ENCODE results near the gene PRICKLE3. TPM values are rescaled to one million over a fixed set of nuclear protein-coding genes. Genes with fewer than 3 reads are reported as not detected.

The PRICKLE3 gene
- total RNA-seq, 1 donor from 2014 or later, result 26.5 TPM

DNA sequence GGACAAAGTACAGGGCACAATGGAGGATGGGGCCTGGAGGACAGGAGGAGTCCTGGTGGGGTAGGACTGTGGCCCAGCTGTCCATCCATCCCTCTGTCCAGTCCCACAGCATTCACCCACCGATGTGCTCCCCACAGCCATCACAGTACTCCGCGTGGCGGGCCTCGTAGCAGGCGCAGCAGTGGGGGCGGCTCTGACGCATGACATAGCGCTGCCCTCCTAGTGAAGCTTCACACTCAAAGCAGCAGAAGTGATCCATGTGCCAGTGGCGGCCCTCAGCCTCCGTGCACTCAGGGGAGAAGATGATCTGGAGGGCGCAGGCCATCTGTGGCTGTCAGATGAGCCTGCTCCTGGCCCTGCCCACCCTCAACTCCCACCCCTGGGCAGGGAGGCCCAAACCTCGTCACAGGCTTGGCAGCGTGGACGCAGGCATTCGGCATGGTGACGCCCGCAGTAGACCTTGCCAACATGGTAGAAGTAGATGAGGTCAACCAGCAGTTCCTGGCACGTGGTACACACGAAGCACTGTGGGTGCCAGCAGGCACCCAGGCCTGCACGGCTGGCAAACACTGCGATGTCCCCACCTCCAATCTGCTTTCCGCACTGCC lies 8.2 kb downstream of the PRICKLE3 start:
- intact Hi-C loops (cut with DNase I), result loop anchor here (10.0 kb wide), 1 partner anchor 103 kb away; the partner anchor contains the start of genes PRAF2 and WDR45
- H3K4me1 ChIP-seq, result peaks cover 9% of the 10 kb centered on the region
- DNase-seq (ENCODE audit: extremely low spot score in 2 of 2), result peak in 1 of 2 donors; percentile 80
- no peaks in the 10 kb centered on the region for H3K27me3 ChIP-seq
- no peak overlapping the region for H3K4me3 ChIP-seq
- TF ChIP-seq POLR2AphosphoS5 (IDR thresholded peaks at IDR 0.05; ENCODE audit: insufficient read depth in 1 of 2, low read depth in 1 of 2), result peak in 1 of 2 donors; percentile 22
- no peak for TF ChIP-seq POLR2A (IDR thresholded peaks at IDR 0.05)
- no peaks in the 10 kb centered on the region for H3K9me3 ChIP-seq
- no peaks in the 10 kb centered on the region for H3K36me3 ChIP-seq
- peak overlapping the region; percentile 13 for H3K27ac ChIP-seq

DNA sequence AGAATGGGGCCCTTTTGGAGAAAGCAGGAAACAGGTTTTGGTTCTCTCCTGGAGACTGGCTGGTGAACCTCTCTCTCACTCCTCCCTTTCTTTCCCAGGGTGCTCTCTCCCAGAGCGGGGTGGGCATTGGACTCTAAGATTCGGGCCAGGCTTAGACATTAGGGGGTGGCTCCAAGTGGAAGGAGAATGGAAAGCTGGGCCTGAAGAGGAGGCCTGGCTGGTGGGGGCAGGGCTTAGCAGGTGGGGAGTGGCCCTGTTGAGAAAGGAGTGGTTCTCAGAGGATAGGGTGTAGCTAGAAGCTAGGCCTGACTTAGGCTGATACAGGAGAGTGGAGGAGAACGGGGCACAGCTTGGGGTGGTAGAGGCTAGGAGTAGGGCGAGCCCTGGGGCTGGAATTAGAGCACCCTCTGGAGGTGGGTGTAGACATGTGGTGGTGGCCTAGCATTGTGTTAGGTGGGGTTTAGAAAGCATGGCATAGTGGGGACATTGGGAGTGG lies 8.8 kb downstream of the PRICKLE3 start:
- intact Hi-C loops (cut with DNase I), result loop anchor here (10.0 kb wide), 1 partner anchor 103 kb away; the partner anchor contains the start of genes PRAF2 and WDR45
- no peaks in the 10 kb centered on the region for H3K9me3 ChIP-seq
- H3K27ac ChIP-seq, result peak overlapping the region; percentile 60
- TF ChIP-seq POLR2A (IDR thresholded peaks at IDR 0.05) (no peak), POLR2AphosphoS5 (IDR thresholded peaks at IDR 0.05; ENCODE audit: insufficient read depth in 1 of 2, low read depth in 1 of 2) (no peak)
- TF ChIP-seq, protein P1, sequence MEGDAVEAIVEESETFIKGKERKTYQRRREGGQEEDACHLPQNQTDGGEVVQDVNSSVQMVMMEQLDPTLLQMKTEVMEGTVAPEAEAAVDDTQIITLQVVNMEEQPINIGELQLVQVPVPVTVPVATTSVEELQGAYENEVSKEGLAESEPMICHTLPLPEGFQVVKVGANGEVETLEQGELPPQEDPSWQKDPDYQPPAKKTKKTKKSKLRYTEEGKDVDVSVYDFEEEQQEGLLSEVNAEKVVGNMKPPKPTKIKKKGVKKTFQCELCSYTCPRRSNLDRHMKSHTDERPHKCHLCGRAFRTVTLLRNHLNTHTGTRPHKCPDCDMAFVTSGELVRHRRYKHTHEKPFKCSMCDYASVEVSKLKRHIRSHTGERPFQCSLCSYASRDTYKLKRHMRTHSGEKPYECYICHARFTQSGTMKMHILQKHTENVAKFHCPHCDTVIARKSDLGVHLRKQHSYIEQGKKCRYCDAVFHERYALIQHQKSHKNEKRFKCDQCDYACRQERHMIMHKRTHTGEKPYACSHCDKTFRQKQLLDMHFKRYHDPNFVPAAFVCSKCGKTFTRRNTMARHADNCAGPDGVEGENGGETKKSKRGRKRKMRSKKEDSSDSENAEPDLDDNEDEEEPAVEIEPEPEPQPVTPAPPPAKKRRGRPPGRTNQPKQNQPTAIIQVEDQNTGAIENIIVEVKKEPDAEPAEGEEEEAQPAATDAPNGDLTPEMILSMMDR (IDR thresholded peaks at IDR 0.05), result no peak
- peaks cover 12% of the 10 kb centered on the region for H3K4me1 ChIP-seq
- no peak overlapping the region for H3K4me3 ChIP-seq
- no peaks in the 10 kb centered on the region for H3K36me3 ChIP-seq
- H3K27me3 ChIP-seq, result no peaks in the 10 kb centered on the region
- no peak for DNase-seq (ENCODE audit: extremely low spot score in 2 of 2)

DNA sequence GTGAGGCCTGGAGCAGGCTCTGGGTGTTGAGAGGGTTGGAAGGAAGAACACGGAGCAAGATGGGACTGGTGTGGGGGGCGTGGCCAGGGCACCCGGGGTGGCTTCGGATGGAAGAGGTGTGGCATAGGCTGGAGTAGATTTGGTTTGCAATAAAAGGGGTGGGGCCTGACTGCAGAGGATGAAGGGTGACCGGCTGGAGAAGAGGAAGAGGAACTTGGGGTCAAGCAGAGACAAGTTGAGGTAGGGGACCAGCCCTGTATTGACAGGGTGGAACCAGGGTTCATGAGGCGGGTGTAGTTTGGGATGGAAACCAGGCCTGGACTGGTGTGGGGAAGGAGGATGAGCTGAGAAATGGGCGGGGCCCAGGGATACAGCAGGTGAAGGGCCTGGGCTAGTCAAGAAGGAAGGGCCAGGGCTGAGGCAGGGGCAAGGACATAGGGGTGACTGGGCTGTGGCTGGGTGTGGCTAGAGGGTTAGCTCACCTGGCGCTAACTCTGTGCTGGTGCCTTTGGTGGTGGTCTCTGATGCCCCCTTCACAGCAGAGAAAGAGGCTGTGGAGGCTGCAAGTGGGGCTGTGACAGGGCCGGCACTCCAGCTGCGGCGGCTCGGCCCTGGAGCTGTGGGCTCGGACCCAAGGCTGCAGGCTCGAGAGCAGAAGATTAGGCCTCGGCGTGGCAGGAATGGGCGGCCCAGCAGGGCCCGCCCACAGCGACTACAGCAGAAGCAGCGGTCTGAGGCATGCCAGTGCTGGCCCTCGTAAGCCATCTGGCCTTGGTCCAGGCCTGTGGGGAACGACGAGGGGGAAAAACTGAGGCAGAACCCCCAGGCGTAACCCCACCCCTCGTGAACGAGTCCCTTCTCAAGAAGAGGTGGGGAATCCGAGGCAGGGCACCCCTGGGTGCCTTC lies 9.5 kb downstream of the PRICKLE3 start:
- TF ChIP-seq POLR2AphosphoS5 (IDR thresholded peaks at IDR 0.05; ENCODE audit: insufficient read depth in 1 of 2, low read depth in 1 of 2) (no peak), POLR2A (IDR thresholded peaks at IDR 0.05) (no peak)
- TF ChIP-seq, protein P1 (IDR thresholded peaks at IDR 0.05), result no peak
- DNase-seq (ENCODE audit: extremely low spot score in 2 of 2), result no peak
- H3K9me3 ChIP-seq, result no peaks in the 10 kb centered on the region
- H3K36me3 ChIP-seq, result no peaks in the 10 kb centered on the region
- no peaks in the 10 kb centered on the region for H3K27me3 ChIP-seq
- peaks cover 12% of the 10 kb centered on the region for H3K4me1 ChIP-seq
- no peak overlapping the region for H3K4me3 ChIP-seq
- peak overlapping the region; percentile 60 for H3K27ac ChIP-seq
- intact Hi-C loops (cut with DNase I), result loop anchor here (10.0 kb wide), 1 partner anchor 102 kb away; the partner anchor contains the start of genes PRAF2 and WDR45

DNA sequence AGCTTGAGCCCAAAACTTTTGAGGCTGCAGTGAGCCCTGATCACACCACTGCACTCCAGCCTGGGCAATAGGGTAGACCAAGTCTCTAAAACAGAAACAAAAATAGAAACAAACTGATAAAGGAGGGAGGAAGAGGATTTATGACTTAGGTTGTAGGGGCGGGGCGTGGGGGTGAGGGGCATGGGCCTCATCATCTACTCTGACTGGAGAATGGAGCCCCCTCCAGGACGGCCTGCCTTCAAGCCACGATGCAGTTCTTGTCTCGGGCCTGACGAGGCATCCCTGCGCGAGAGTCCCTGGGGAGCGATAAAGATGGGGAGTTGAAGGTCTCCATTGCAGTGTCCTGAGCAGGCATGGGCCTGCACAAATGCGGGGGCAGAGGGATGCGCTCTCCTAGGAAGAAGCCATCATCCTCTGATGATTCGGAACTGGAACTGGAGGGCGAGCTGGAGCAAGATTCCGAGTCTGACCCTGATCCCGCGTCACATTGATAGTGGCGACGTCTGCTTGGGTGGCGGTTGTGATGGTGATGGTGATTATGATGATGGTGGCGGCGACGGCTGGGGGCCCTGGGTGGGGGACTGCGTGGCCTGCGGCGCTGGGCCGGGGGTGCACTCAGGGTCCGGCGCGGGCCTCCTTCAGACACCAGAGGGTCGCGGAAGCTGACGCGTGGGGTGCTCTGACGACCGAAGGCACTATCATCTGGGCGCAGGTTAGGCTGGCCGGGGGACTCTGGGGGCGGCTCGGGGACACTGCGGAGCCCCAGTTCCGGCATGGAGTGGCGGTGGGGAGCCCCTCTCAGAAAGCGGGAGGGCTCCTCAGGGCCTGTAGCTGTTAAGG lies 10.5 kb downstream of the PRICKLE3 start:
- H3K27ac ChIP-seq, result peak overlapping the region; percentile 60
- no peaks in the 10 kb centered on the region for H3K36me3 ChIP-seq
- H3K27me3 ChIP-seq, result no peaks in the 10 kb centered on the region
- no peak for DNase-seq (ENCODE audit: extremely low spot score in 2 of 2)
- TF ChIP-seq, protein P1 (IDR thresholded peaks at IDR 0.05), result no peak
- TF ChIP-seq POLR2A (IDR thresholded peaks at IDR 0.05) (no peak), POLR2AphosphoS5 (IDR thresholded peaks at IDR 0.05; ENCODE audit: insufficient read depth in 1 of 2, low read depth in 1 of 2) (no peak)
- no peak overlapping the region for H3K4me3 ChIP-seq
- no peaks in the 10 kb centered on the region for H3K9me3 ChIP-seq
- intact Hi-C loops (cut with DNase I), result loop anchor here (10.0 kb wide), 1 partner anchor 101 kb away; the partner anchor contains the start of genes PRAF2 and WDR45
- peaks cover 12% of the 10 kb centered on the region for H3K4me1 ChIP-seq
